Measurements from ENCODE around the gene SMIM44. TPM values are rescaled to one million over a fixed set of nuclear protein-coding genes. Genes with fewer than 3 reads are reported as not detected.
A peak's percentile ranks its signal among the peaks of the same experiment; 100 is the strongest.

The SMIM44 gene
- total RNA-seq, 2 donors from 2014 or later, result not detected

DNA sequence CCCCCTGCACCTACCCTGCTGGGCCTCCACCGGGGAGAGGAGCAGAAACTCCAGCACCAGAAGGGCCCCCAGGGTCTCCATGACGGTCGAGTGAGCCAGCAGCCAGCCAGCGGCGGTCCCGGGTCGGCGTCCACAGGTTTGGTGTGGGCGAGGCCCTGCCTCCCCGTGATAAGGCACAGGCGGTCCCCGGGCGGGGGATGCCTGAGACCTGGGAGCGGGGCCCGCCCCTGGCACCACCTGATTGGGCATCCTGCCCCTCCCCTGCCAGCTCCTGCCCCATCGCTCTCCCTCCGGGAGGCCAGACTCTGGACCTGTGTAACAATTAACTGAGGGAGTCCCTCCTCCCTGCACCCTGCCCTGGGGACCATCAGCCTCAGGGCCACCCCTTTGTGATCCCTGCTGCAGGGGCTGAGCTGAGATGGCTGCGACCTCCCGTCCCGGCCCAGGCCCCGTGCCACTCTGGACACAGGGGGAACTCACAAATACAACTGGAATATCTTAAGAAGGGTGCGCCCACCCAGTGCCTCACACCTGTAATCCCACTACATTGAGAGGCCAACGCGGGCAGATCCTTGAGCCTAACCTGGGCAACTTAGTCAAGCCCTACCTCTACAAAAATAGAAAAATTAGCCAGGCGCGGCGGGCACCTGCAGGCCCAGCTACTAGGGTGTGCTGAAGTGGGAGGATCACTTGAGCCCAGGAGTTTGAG is 2.7 kb downstream of the SMIM44 start, which contains the start of gene SMIM24:
SMIM24 (minus strand) TSS at position 143 of the 709 bp plus-strand sequence; CDS start at position 81, 62 bp downstream.
- Mint-ChIP-seq H3K4me1 (peaks cover 11% of the 10 kb centered on the region), H3K27me3 (ENCODE audit: insufficient read depth) (peaks cover 3% of the 10 kb centered on the region), H3K36me3 (ENCODE audit: low read depth) (no peaks in the 10 kb centered on the region), H3K27ac (no peak within 1 kb of the TSS), H3K4me3 (no peak within 1 kb of the TSS), H3K9me3 (no peaks in the 10 kb centered on the region)
- Histone ChIP-seq H3K9me3 (ENCODE audit: control insufficient read depth, low read length) (no peaks in the 10 kb centered on the region), H3K36me3 (ENCODE audit: control insufficient read depth, insufficient read depth, low read length) (no peaks in the 10 kb centered on the region), H3K27ac (ENCODE audit: low read depth, low read length) (no peak within 1 kb of the TSS), H3K27me3 (ENCODE audit: control insufficient read depth, insufficient read depth, low read length, poor library complexity, severe bottlenecking) (peaks cover 5% of the 10 kb centered on the region), H3K9ac (ENCODE audit: extremely low read depth, low read length, poor library complexity, severe bottlenecking) (no peak within 1 kb of the TSS), H3K4me3 (ENCODE audit: low read length) (no peak within 1 kb of the TSS), H3K4me1 (ENCODE audit: control insufficient read depth, insufficient read depth, low read length) (no peaks in the 10 kb centered on the region)
- DNase-seq, result peak; percentile 59
- 85 to 96% methylated on average over 8 to 27 of the region's 27 CpGs for WGBS, 2 experiments (ENCODE audit: insufficient coverage in 1 of 2, insufficient read length in 1 of 2)
- no peak for TF ChIP-seq CTCF (conservative IDR thresholded peaks at IDR 0.05)

- no peak for TF ChIP-seq CTCF (conservative IDR thresholded peaks at IDR 0.05)
- DNase-seq, result peak; percentile 76
- Mint-ChIP-seq H3K27me3 (ENCODE audit: insufficient read depth) (peaks cover 3% of the 10 kb centered on the region), H3K9me3 (no peaks in the 10 kb centered on the region), H3K27ac (no peak overlapping the region), H3K4me1 (peaks cover 11% of the 10 kb centered on the region), H3K36me3 (ENCODE audit: low read depth) (no peaks in the 10 kb centered on the region), H3K4me3 (no peak overlapping the region)
- Histone ChIP-seq H3K27me3 (ENCODE audit: control insufficient read depth, insufficient read depth, low read length, poor library complexity, severe bottlenecking) (peaks cover 11% of the 10 kb centered on the region), H3K4me3 (ENCODE audit: low read length) (no peak overlapping the region), H3K4me1 (ENCODE audit: control insufficient read depth, insufficient read depth, low read length) (no peaks in the 10 kb centered on the region), H3K9me3 (ENCODE audit: control insufficient read depth, low read length) (no peaks in the 10 kb centered on the region), H3K27ac (ENCODE audit: low read depth, low read length) (no peak overlapping the region), H3K9ac (ENCODE audit: extremely low read depth, low read length, poor library complexity, severe bottlenecking) (no peak overlapping the region), H3K36me3 (ENCODE audit: control insufficient read depth, insufficient read depth, low read length) (no peaks in the 10 kb centered on the region)
- WGBS, 2 experiments (ENCODE audit: insufficient coverage in 1 of 2, insufficient read length in 1 of 2), result 85 to 87% methylated on average over 3 to 9 of the region's 9 CpGs
Measured at GRCh38 chr19:3479834-3480215, 3.4 kb downstream of the SMIM44 start.

DNA sequence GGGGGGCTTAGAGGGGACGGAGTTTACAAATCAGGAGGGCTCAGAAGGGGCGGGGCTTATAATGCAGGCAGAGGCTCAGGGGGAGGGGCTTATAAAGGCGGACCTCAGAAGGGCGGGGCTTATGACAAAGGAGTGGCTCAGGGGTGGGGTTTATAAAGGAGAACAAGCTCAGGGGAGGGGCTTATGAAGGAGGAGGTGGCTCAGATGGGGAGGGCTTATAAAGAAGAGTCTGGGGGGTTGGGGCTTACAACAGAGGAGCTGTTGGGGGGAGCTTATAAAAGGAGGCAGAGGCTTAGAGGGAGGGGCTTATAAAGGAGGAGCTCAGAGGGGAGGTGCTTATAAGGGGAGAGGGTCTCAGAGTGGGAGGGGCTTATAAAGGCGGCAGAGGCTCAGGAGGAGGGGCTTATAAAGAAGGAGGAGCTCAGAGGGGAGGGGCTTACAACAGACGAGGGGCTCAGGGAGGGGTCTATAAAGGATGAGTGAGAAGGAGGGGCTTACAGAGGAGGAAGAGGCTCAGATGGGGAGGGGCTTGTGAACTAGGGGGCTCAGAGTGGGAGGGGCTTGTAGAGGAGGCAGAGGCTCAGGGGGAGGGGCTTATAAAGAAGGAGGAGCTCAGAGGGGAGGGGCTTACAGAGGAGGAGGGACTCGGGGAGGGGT is 3.9 kb downstream of the SMIM44 start:
- Histone ChIP-seq H3K9me3 (ENCODE audit: control insufficient read depth, low read length) (no peaks in the 10 kb centered on the region), H3K4me1 (ENCODE audit: control insufficient read depth, insufficient read depth, low read length) (no peaks in the 10 kb centered on the region), H3K27me3 (ENCODE audit: control insufficient read depth, insufficient read depth, low read length, poor library complexity, severe bottlenecking) (peaks cover 11% of the 10 kb centered on the region), H3K27ac (ENCODE audit: low read depth, low read length) (no peak overlapping the region), H3K9ac (ENCODE audit: extremely low read depth, low read length, poor library complexity, severe bottlenecking) (no peak overlapping the region), H3K36me3 (ENCODE audit: control insufficient read depth, insufficient read depth, low read length) (no peaks in the 10 kb centered on the region), H3K4me3 (ENCODE audit: low read length) (no peak overlapping the region)
- Mint-ChIP-seq H3K36me3 (ENCODE audit: low read depth) (no peaks in the 10 kb centered on the region), H3K27ac (no peak overlapping the region), H3K27me3 (ENCODE audit: insufficient read depth) (peaks cover 3% of the 10 kb centered on the region), H3K4me3 (no peak overlapping the region), H3K9me3 (no peaks in the 10 kb centered on the region), H3K4me1 (peaks cover 11% of the 10 kb centered on the region)
- no peak for TF ChIP-seq CTCF (conservative IDR thresholded peaks at IDR 0.05)
- WGBS, 2 experiments (ENCODE audit: insufficient coverage in 1 of 2, insufficient read length in 1 of 2), result 73 to 78% methylated on average over 4 to 7 of the region's 7 CpGs
- peak; percentile 78 for DNase-seq
